ENCODE measurements around the gene USP8.

Gene USP8

GRCh38 chr15:50531163-50531562 is 107.0 kb downstream of the USP8 start:
- WGBS, 2 experiments = 95 to 97% methylated on average over 4 of the region's 4 CpGs
- no peak overlapping the region for H3K4me3 ChIP-seq (ENCODE audit: insufficient read depth, low read depth, low read length)
- H3K36me3 ChIP-seq (ENCODE audit: control insufficient read depth, insufficient read depth, low read length) = no peaks in the 10 kb centered on the region

GRCh38 chr15:50531766-50532165 is 107.6 kb downstream of the USP8 start:
- WGBS, 2 experiments = 95% methylated on average over 3 to 4 of the region's 4 CpGs
- no peaks in the 10 kb centered on the region for H3K36me3 ChIP-seq (ENCODE audit: control insufficient read depth, insufficient read depth, low read length)
- H3K27me3 ChIP-seq (ENCODE audit: control insufficient read depth, insufficient read depth, low read length, poor library complexity, severe bottlenecking) = no peaks in the 10 kb centered on the region
- no peak overlapping the region for H3K27ac ChIP-seq (ENCODE audit: insufficient read depth, low read depth, low read length, poor library complexity, severe bottlenecking)
- no peaks in the 10 kb centered on the region for H3K9me3 ChIP-seq (ENCODE audit: control insufficient read depth, low read length)
- H3K4me3 ChIP-seq (ENCODE audit: insufficient read depth, low read depth, low read length) = no peak overlapping the region
- H3K4me1 ChIP-seq (ENCODE audit: control insufficient read depth, insufficient read depth, low read length) = no peaks in the 10 kb centered on the region

More at GRCh38 chr15:50531163-50531562, 107.0 kb downstream of the USP8 start:
- Histone ChIP-seq H3K27ac (ENCODE audit: insufficient read depth, low read depth, low read length, poor library complexity, severe bottlenecking) (no peak overlapping the region), H3K9me3 (ENCODE audit: control insufficient read depth, low read length) (no peaks in the 10 kb centered on the region), H3K27me3 (ENCODE audit: control insufficient read depth, insufficient read depth, low read length, poor library complexity, severe bottlenecking) (no peaks in the 10 kb centered on the region), H3K4me1 (ENCODE audit: control insufficient read depth, insufficient read depth, low read length) (no peaks in the 10 kb centered on the region)

- H3K4me1 ChIP-seq (ENCODE audit: control insufficient read depth, insufficient read depth, low read length) = no peaks in the 10 kb centered on the region
- no peaks in the 10 kb centered on the region for H3K36me3 ChIP-seq (ENCODE audit: control insufficient read depth, insufficient read depth, low read length)
- H3K27ac ChIP-seq (ENCODE audit: insufficient read depth, low read depth, low read length, poor library complexity, severe bottlenecking) = no peak overlapping the region
- 90 to 100% methylated on average over 2 of the region's 2 CpGs for WGBS, 2 experiments
- no peaks in the 10 kb centered on the region for H3K27me3 ChIP-seq (ENCODE audit: control insufficient read depth, insufficient read depth, low read length, poor library complexity, severe bottlenecking)
- H3K4me3 ChIP-seq (ENCODE audit: insufficient read depth, low read depth, low read length) = no peak overlapping the region
- no peaks in the 10 kb centered on the region for H3K9me3 ChIP-seq (ENCODE audit: control insufficient read depth, low read length)
Observed at GRCh38 chr15:50542887-50543210, 118.6 kb downstream of the USP8 start.

GRCh38 chr15:50543556-50543955 is 119.4 kb downstream of the USP8 start:
- Histone ChIP-seq H3K27me3 (ENCODE audit: control insufficient read depth, insufficient read depth, low read length, poor library complexity, severe bottlenecking) (no peaks in the 10 kb centered on the region), H3K36me3 (ENCODE audit: control insufficient read depth, insufficient read depth, low read length) (no peaks in the 10 kb centered on the region), H3K27ac (ENCODE audit: insufficient read depth, low read depth, low read length, poor library complexity, severe bottlenecking) (no peak overlapping the region), H3K4me3 (ENCODE audit: insufficient read depth, low read depth, low read length) (no peak overlapping the region), H3K4me1 (ENCODE audit: control insufficient read depth, insufficient read depth, low read length) (no peaks in the 10 kb centered on the region), H3K9me3 (ENCODE audit: control insufficient read depth, low read length) (no peaks in the 10 kb centered on the region)
- 96 to 100% methylated on average over 3 of the region's 3 CpGs for WGBS, 2 experiments

- Histone ChIP-seq H3K4me3 (ENCODE audit: insufficient read depth, low read depth, low read length) (no peak overlapping the region), H3K36me3 (ENCODE audit: control insufficient read depth, insufficient read depth, low read length) (no peaks in the 10 kb centered on the region), H3K4me1 (ENCODE audit: control insufficient read depth, insufficient read depth, low read length) (no peaks in the 10 kb centered on the region), H3K9me3 (ENCODE audit: control insufficient read depth, low read length) (no peaks in the 10 kb centered on the region), H3K27me3 (ENCODE audit: control insufficient read depth, insufficient read depth, low read length, poor library complexity, severe bottlenecking) (no peaks in the 10 kb centered on the region), H3K27ac (ENCODE audit: insufficient read depth, low read depth, low read length, poor library complexity, severe bottlenecking) (no peak overlapping the region)
- 64 to 72% methylated on average over 5 of the region's 5 CpGs for WGBS, 2 experiments
Observed at GRCh38 chr15:50544368-50544767, 120.2 kb downstream of the USP8 start.

- WGBS, 2 experiments = 92 to 94% methylated on average over 5 of the region's 5 CpGs
- H3K4me3 ChIP-seq (ENCODE audit: insufficient read depth, low read depth, low read length) = no peak within 1 kb of the TSS
Observed at GRCh38 chr15:50546566-50546965, 122.4 kb downstream of the USP8 start, which contains the start of gene USP50. Gene USP50, minus strand, starts transcription at chr15:50546666. Its CDS starts 141 bp downstream, at chr15:50546525.

GRCh38 chr15:50549326-50549725 is 125.1 kb downstream of the USP8 start:
- WGBS, 2 experiments = 88 to 90% methylated on average over 7 of the region's 7 CpGs

More at GRCh38 chr15:50546566-50546965, 122.4 kb downstream of the USP8 start, which contains the start of gene USP50:
- Histone ChIP-seq H3K27ac (ENCODE audit: insufficient read depth, low read depth, low read length, poor library complexity, severe bottlenecking) (no peak within 1 kb of the TSS), H3K36me3 (ENCODE audit: control insufficient read depth, insufficient read depth, low read length) (no peaks in the 10 kb centered on the region), H3K9me3 (ENCODE audit: control insufficient read depth, low read length) (no peaks in the 10 kb centered on the region), H3K4me1 (ENCODE audit: control insufficient read depth, insufficient read depth, low read length) (no peaks in the 10 kb centered on the region), H3K27me3 (ENCODE audit: control insufficient read depth, insufficient read depth, low read length, poor library complexity, severe bottlenecking) (no peaks in the 10 kb centered on the region)

GRCh38 chr15:50552238-50552637 is 128.0 kb downstream of the USP8 start:
- Histone ChIP-seq H3K9me3 (ENCODE audit: control insufficient read depth, low read length) (no peaks in the 10 kb centered on the region), H3K4me3 (ENCODE audit: insufficient read depth, low read depth, low read length) (no peak overlapping the region), H3K4me1 (ENCODE audit: control insufficient read depth, insufficient read depth, low read length) (no peaks in the 10 kb centered on the region), H3K27ac (ENCODE audit: insufficient read depth, low read depth, low read length, poor library complexity, severe bottlenecking) (no peak overlapping the region), H3K36me3 (ENCODE audit: control insufficient read depth, insufficient read depth, low read length) (no peaks in the 10 kb centered on the region), H3K27me3 (ENCODE audit: control insufficient read depth, insufficient read depth, low read length, poor library complexity, severe bottlenecking) (no peaks in the 10 kb centered on the region)
- WGBS, 2 experiments = 89 to 96% methylated on average over 4 of the region's 4 CpGs

More at GRCh38 chr15:50549326-50549725, 125.1 kb downstream of the USP8 start:
- Histone ChIP-seq H3K36me3 (ENCODE audit: control insufficient read depth, insufficient read depth, low read length) (no peaks in the 10 kb centered on the region), H3K9me3 (ENCODE audit: control insufficient read depth, low read length) (no peaks in the 10 kb centered on the region), H3K27me3 (ENCODE audit: control insufficient read depth, insufficient read depth, low read length, poor library complexity, severe bottlenecking) (no peaks in the 10 kb centered on the region), H3K4me1 (ENCODE audit: control insufficient read depth, insufficient read depth, low read length) (no peaks in the 10 kb centered on the region), H3K27ac (ENCODE audit: insufficient read depth, low read depth, low read length, poor library complexity, severe bottlenecking) (no peak overlapping the region), H3K4me3 (ENCODE audit: insufficient read depth, low read depth, low read length) (no peak overlapping the region)

- no peaks in the 10 kb centered on the region for H3K4me1 ChIP-seq (ENCODE audit: control insufficient read depth, insufficient read depth, low read length)
- 100% methylated on average over 2 of the region's 2 CpGs for whole genome bisulfite sequencing, 2 experiments
Observed at GRCh38 chr15:50556642-50557371, 132.6 kb downstream of the USP8 start.

GRCh38 chr15:50558012-50558411 is 133.8 kb downstream of the USP8 start:
- no peaks in the 10 kb centered on the region for H3K4me1 ChIP-seq (ENCODE audit: control insufficient read depth, insufficient read depth, low read length)
- H3K9me3 ChIP-seq (ENCODE audit: control insufficient read depth, low read length) = no peaks in the 10 kb centered on the region
- 84 to 96% methylated on average over 2 of the region's 2 CpGs for WGBS, 2 experiments
- H3K27me3 ChIP-seq (ENCODE audit: control insufficient read depth, insufficient read depth, low read length, poor library complexity, severe bottlenecking) = no peaks in the 10 kb centered on the region
- no peak overlapping the region for H3K27ac ChIP-seq (ENCODE audit: insufficient read depth, low read depth, low read length, poor library complexity, severe bottlenecking)
- no peak overlapping the region for H3K4me3 ChIP-seq (ENCODE audit: insufficient read depth, low read depth, low read length)
- peaks cover 6% of the 10 kb centered on the region for H3K36me3 ChIP-seq (ENCODE audit: control insufficient read depth, insufficient read depth, low read length)

More at GRCh38 chr15:50556642-50557371, 132.6 kb downstream of the USP8 start:
- Histone ChIP-seq H3K27me3 (ENCODE audit: control insufficient read depth, insufficient read depth, low read length, poor library complexity, severe bottlenecking) (no peaks in the 10 kb centered on the region), H3K27ac (ENCODE audit: insufficient read depth, low read depth, low read length, poor library complexity, severe bottlenecking) (no peak overlapping the region), H3K4me3 (ENCODE audit: insufficient read depth, low read depth, low read length) (no peak overlapping the region), H3K9me3 (ENCODE audit: control insufficient read depth, low read length) (no peaks in the 10 kb centered on the region), H3K36me3 (ENCODE audit: control insufficient read depth, insufficient read depth, low read length) (peaks cover 5% of the 10 kb centered on the region)
